Nephron (organoid): ENCODE data around the gene AKT1.
"Not testable (repeated sequence)": the region's sequence is repeated elsewhere in the genome, so short reads cannot be mapped to it uniquely, and the experiment has no call there.

Source experiments
- H3K27ac Mint-ChIP-seq, 3 experiments: 2 replicates each; pipeline ENCODE4 v1.8.0; 2020; ENCODE audit warnings: mixed read lengths in 3 of 3, mild to moderate bottlenecking in 2 of 3, moderate library complexity in 1 of 3
- H3K27me3 Mint-ChIP-seq: 2 replicates; pipeline ENCODE4 v1.8.0; 2021; ENCODE audit warnings: low read depth, mild to moderate bottlenecking, moderate library complexity, mixed read lengths
- H3K36me3 Mint-ChIP-seq: 2 replicates; pipeline ENCODE4 v1.8.0; 2020; ENCODE audit warnings: low read depth, mixed read lengths
- H3K4me1 Mint-ChIP-seq: 2 replicates; pipeline ENCODE4 v1.8.0; 2020; ENCODE audit warnings: mixed read lengths
- H3K4me3 Mint-ChIP-seq, 3 experiments: 2 replicates each; pipeline ENCODE4 v1.8.0; 2020; ENCODE audit warnings: mild to moderate bottlenecking in 3 of 3, mixed read lengths in 3 of 3, moderate library complexity in 2 of 3
- H3K9me3 Mint-ChIP-seq: 2 replicates; pipeline ENCODE4 v1.8.0; 2020; ENCODE audit warnings: mixed read lengths
- CTCF ChIP-seq, 3 experiments: fragments of 200-600 bp; sonication (generic); IDR thresholded peaks; one replicate each; pipeline ENCODE4 v1.5.0; 2021; ENCODE audit warnings: antibody characterized with exemption in 3 of 3; ENCODE audit not compliant: unreplicated experiment in 3 of 3

The AKT1 gene

GRCh38 chr14:104752423-104752734, 43.2 kb downstream of the AKT1 start:
- Mint-ChIP-seq H3K4me1 (peaks cover 40% of the 10 kb centered on the region), H3K9me3 (no peaks in the 10 kb centered on the region), H3K4me3 (peak overlapping the region; percentile 91 to 93 (median 93)), H3K36me3 (peaks cover 17% of the 10 kb centered on the region), H3K27ac (peak overlapping the region; percentile 87 to 96 (median 94)), H3K27me3 (no peaks in the 10 kb centered on the region)
- TF ChIP-seq CTCF (IDR thresholded peaks at IDR 0.05; ENCODE audit: unreplicated experiment in 3 of 3): no peak

GRCh38 chr14:104751539-104752422, 43.8 kb downstream of the AKT1 start:
- H3K36me3 Mint-ChIP-seq: peaks cover 12% of the 10 kb centered on the region
- peak overlapping the region in 1 of 3 experiments; percentile 94 for H3K27ac Mint-ChIP-seq
- peak overlapping the region; percentile 91 to 93 (median 93) for H3K4me3 Mint-ChIP-seq
- H3K27me3 Mint-ChIP-seq: no peaks in the 10 kb centered on the region
- H3K9me3 Mint-ChIP-seq: no peaks in the 10 kb centered on the region
- peaks cover 44% of the 10 kb centered on the region for H3K4me1 Mint-ChIP-seq
- no peak for TF ChIP-seq CTCF (IDR thresholded peaks at IDR 0.05; ENCODE audit: unreplicated experiment in 3 of 3)

- peaks cover 49% of the 10 kb centered on the region for H3K4me1 Mint-ChIP-seq
- H3K36me3 Mint-ChIP-seq, H3K9me3 Mint-ChIP-seq, H3K27me3 Mint-ChIP-seq: not testable (repeated sequence)
- H3K27ac Mint-ChIP-seq: peak overlapping the region; percentile 50 to 92 (median 73)
- H3K4me3 Mint-ChIP-seq: peak overlapping the region; percentile 13 to 38 (median 38)
These were observed 44.8 kb downstream of the AKT1 start for GRCh38 chr14:104750753-104751057.

- no peaks in the 10 kb centered on the region for H3K27me3 Mint-ChIP-seq
- no peak for TF ChIP-seq CTCF (IDR thresholded peaks at IDR 0.05; ENCODE audit: unreplicated experiment in 3 of 3)
- H3K27ac Mint-ChIP-seq: peak overlapping the region; percentile 73 to 95 (median 92)
- peaks cover 49% of the 10 kb centered on the region for H3K4me1 Mint-ChIP-seq
- H3K36me3 Mint-ChIP-seq: peaks cover 5% of the 10 kb centered on the region
- H3K4me3 Mint-ChIP-seq: peak overlapping the region; percentile 57 to 65 (median 65)
- H3K9me3 Mint-ChIP-seq: no peaks in the 10 kb centered on the region
These were observed 45.3 kb downstream of the AKT1 start for GRCh38 chr14:104750056-104750752.

GRCh38 chr14:104749111-104749649, 46.4 kb downstream of the AKT1 start:
- no peaks in the 10 kb centered on the region for H3K9me3 Mint-ChIP-seq
- no peaks in the 10 kb centered on the region for H3K36me3 Mint-ChIP-seq
- H3K27ac Mint-ChIP-seq: peak overlapping the region; percentile 73 to 95 (median 92)
- H3K4me1 Mint-ChIP-seq: peaks cover 40% of the 10 kb centered on the region
- peak overlapping the region; percentile 33 to 62 (median 59) for H3K4me3 Mint-ChIP-seq
- H3K27me3 Mint-ChIP-seq: no peaks in the 10 kb centered on the region
- TF ChIP-seq CTCF (IDR thresholded peaks at IDR 0.05; ENCODE audit: unreplicated experiment in 3 of 3): no peak

- H3K9me3 Mint-ChIP-seq: no peaks in the 10 kb centered on the region
- H3K27ac Mint-ChIP-seq: peak overlapping the region; percentile 73 to 95 (median 92)
- H3K4me3 Mint-ChIP-seq: peak overlapping the region in 1 of 3 experiments; percentile 32
- no peaks in the 10 kb centered on the region for H3K36me3 Mint-ChIP-seq
- no peaks in the 10 kb centered on the region for H3K27me3 Mint-ChIP-seq
- H3K4me1 Mint-ChIP-seq: peaks cover 34% of the 10 kb centered on the region
- TF ChIP-seq CTCF (IDR thresholded peaks at IDR 0.05; ENCODE audit: unreplicated experiment in 3 of 3): no peak
These were observed 47.7 kb downstream of the AKT1 start for GRCh38 chr14:104747876-104748275.
